ENCODE measurements around the gene AZGP1.

AZGP1 gene

GRCh38 chr7:99928994-99929729 is 46.7 kb downstream of the AZGP1 start, which contains the start of gene GJC3:
Gene GJC3, minus strand, starts transcription at chr7:99929620. Its CDS starts 0 bp downstream, at chr7:99929620.
- TF ChIP-seq CTCF (IDR thresholded peaks at IDR 0.05; ENCODE audit: low read depth, low read length, missing control alignments), result peak; percentile 27
- peak; percentile 26 for DNase-seq (ENCODE audit: extremely low read depth, low read depth)
- H3K4me3 ChIP-seq (replicated peaks; ENCODE audit: low read depth, low read length), result peak within 1 kb of the TSS; percentile 29

- DNase-seq (ENCODE audit: extremely low read depth, low read depth), result no peak
- no peak for TF ChIP-seq CTCF (IDR thresholded peaks at IDR 0.05; ENCODE audit: low read depth, low read length, missing control alignments)
- no peak overlapping the region for H3K4me3 ChIP-seq (replicated peaks; ENCODE audit: low read depth, low read length)
These were observed 47.6 kb downstream of the AZGP1 start for GRCh38 chr7:99928188-99928587.

- H3K4me3 ChIP-seq (replicated peaks; ENCODE audit: low read depth, low read length), result no peak overlapping the region
- no peak for DNase-seq (ENCODE audit: extremely low read depth, low read depth)
- TF ChIP-seq CTCF (IDR thresholded peaks at IDR 0.05; ENCODE audit: low read depth, low read length, missing control alignments), result no peak
These were observed 48.3 kb downstream of the AZGP1 start for GRCh38 chr7:99927536-99927935.

DNA sequence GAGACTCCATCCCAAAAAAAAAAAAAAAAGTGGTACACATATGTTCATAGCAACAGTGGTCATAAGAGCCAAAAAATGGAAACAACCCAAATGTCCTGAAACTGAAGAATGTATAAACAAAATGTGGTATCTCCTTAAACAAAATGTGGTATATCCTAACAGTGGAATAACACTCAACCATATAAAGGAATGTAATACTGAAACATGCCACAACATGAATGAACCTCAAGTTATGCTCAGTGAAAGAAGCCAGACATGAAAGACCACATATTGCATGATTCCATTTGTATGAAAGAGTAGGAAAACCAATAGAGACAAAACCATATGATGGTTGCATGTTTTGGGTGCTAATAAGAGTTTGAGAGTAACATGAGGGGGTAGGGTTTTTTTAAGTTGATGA is 49.5 kb downstream of the AZGP1 start:
- H3K4me3 ChIP-seq (replicated peaks; ENCODE audit: low read depth, low read length), result no peak overlapping the region
- no peak for TF ChIP-seq CTCF (IDR thresholded peaks at IDR 0.05; ENCODE audit: low read depth, low read length, missing control alignments)
- DNase-seq (ENCODE audit: extremely low read depth, low read depth), result no peak

DNA sequence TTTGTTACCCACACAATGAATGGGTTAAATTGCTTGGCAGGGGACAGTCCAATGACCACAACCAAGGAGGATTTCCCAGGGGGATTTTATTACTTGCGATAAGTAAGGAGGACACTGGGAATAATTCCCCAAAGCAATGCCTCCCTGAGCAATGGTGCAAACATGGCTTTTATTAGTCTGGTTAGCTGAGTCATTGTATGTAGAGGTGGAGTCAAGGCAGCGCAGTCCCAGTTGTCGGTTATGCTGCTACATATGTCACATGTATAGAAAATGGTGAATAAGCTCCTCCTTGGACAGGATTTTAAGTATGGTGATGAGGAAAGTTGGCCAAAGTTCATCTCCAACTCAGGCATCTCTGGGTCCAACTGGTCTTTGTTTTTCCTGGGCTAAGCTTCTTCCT is 52.6 kb downstream of the AZGP1 start:
- no peak overlapping the region for H3K4me3 ChIP-seq (replicated peaks; ENCODE audit: low read depth, low read length)

GRCh38 chr7:99920149-99920548 is 55.7 kb downstream of the AZGP1 start:
- no peak for DNase-seq (ENCODE audit: extremely low read depth, low read depth)
- H3K4me3 ChIP-seq (replicated peaks; ENCODE audit: low read depth, low read length), result peak overlapping the region; percentile 88
- TF ChIP-seq CTCF (IDR thresholded peaks at IDR 0.05; ENCODE audit: low read depth, low read length, missing control alignments), result no peak

More for the DNA sequence above, 52.6 kb downstream of the AZGP1 start:
- DNase-seq (ENCODE audit: extremely low read depth, low read depth), result no peak
- TF ChIP-seq CTCF (IDR thresholded peaks at IDR 0.05; ENCODE audit: low read depth, low read length, missing control alignments), result no peak

- TF ChIP-seq CTCF (IDR thresholded peaks at IDR 0.05; ENCODE audit: low read depth, low read length, missing control alignments), result no peak
- H3K4me3 ChIP-seq (replicated peaks; ENCODE audit: low read depth, low read length), result peak overlapping the region; percentile 88
- no peak for DNase-seq (ENCODE audit: extremely low read depth, low read depth)
These were observed 56.1 kb downstream of the AZGP1 start for GRCh38 chr7:99919814-99920112.

Measured in HFF-Myc (cell line).